Retina (tissue), 1 donor: Measurements from ENCODE around the gene RFX2.
A peak's percentile ranks its signal among the peaks of the same experiment; 100 is the strongest.
"Not testable (repeated sequence)": the region's sequence is repeated elsewhere in the genome, so short reads cannot be mapped to it uniquely, and the experiment has no call there.

Experiments
- DNase-seq: peaks from one replicate; pipeline ENCODE4 v3.0.0-alpha.2; 2016

RFX2 gene

DNA sequence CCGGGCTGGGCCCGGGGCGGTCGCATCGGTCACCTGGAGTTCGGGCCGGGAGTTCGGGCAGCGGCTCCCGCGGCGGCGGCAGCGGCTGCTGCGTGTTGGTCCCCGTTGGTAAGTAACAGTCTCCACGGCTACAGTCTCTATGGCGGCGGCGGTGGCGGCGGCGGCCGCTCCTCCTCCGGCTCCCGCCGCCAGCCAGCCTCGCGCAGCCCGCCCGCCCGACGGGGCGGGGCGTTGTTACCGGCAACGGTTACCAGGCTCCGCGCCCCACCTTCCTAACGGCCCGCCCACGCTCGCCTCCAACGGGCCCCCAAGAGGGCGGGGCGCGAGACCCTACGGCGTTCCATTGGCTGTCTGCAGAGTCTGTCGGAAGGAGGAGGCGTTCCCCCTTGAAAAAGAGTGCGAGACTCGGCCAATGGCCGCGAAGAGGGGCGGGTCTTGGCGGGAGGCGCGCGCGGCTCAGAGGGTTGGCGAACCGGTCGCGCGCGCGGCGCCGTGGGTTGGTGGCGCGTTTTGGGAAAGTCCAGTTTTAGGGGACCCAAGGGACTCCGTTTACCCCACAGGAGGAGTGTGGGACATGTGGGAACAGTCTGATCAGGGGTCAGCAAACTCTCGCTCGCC is at the start of gene RFX2:
Gene RFX2 (minus strand): TSS at position 141 of the 618 bp plus-strand sequence. CDS start 63,004 bp downstream, outside the sequence.
- DNase-seq, result peak; percentile 98

DNA sequence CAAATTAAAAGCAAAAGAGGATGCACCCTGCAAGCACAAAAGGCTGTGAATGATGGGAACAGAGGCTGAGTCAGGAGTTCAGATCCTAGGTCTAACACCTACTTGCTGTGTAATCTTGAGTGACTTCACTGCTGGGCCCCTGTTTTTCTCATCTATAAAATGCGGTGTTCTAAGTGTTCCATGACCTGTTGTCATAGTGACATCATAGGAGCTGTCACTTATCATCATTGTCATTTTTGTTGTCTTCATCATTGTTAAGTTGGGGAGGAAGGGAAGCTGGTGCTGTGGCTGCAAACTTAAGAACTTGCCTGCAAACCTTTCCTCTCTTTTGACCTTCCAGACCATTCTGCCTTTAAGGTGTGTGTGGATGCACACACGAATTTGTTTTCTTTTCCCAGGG is 45.7 kb upstream of the RFX2 start:
- no peak for DNase-seq

DNA sequence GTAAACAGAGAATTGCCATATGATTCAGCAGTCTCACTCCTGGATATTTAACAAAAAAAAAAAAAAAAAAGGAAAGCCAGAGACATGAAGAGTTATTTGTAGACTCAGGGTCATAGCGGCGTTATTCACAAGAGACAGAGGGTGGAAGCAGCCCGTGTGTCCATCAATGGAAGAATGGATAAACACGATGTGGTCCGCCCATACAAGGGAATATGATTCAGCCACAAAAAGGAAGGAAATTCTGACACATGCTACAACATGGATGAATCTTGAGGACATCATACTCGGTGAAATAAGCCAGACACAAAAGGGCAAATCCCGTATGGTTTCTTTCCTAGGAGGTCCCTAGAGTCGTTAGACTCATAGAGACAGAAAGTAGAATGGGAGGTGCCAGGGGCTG is 40.0 kb upstream of the RFX2 start:
- no peak for DNase-seq

DNA sequence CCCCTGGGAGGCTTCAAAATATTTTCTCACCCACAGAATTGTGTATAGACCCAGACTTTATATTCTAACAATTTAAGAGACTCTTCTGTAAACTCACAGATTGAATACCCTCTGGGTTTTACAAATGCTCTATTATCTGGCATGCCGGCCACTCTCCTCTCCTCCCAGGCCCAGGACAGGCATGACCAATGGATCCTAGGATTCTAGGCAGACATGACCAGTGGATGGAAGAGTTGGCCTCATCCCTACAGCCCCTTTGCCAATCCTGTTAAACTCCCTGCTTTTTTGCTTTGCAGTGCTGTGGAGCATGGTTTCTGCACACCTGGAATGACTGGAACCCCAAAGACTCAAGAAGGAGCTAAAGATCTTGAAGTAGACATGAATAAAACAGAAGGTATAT is 30.9 kb upstream of the RFX2 start:
- no peak for DNase-seq

DNA sequence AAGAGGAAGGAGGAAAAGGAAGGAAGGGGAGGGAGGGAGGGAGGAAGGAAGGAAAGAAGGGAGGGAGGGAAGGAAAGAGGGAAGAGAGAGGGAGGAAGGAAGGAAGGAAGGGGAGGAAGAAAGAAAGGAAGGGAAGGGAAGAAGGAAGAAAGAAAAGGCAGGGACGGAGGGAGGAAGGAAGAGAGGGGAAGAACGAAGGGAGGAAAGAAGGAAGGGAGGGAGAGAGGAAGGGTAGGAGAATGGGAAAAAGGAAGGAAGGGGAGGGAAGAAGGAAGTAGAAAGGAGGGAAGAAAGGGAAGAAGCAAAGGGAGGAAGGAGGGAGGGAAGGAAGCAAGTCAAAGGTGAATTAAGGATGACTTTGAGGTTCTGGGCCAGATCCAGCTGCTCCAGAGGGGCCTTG is 28.2 kb upstream of the RFX2 start:
- DNase-seq, result no peak

DNA sequence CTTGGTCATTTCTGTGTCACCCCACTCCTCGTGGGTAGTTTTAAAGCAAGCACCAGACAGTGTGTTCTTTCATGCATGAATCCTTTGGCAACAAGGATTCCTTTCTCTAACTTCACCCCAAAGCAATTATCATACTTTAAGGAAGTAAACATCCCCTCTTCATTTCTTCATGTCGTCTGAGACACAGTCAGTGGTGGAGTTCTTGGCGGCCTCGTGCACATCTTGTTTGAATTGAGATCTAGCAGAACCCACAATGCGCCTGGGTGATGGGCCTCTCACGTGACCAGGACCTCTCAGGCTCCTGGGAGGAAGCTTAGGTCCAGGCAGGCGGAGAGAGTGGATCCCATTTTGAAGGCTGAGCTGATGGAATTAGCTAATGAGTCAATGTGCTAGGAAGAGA is 27.8 kb upstream of the RFX2 start:
- no peak for DNase-seq

DNA sequence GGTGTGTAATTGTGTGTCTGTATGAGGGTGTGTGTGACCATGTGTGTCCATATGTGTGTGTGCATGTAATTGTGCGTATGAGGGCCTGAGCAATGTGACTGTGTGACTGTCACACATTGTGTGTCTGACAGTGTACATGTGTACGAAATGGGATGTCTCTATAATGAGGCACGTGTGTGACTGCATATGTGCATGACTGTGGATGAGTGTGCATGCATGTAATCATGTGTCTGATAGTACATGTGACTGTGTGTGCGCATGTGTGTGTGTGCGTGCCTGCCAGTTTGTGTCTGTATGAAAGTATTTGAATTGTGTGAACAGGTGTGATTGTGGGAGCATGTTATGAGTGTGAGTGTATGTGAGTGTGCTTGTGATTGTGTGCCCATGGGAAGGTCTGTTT is 22.9 kb upstream of the RFX2 start:
- no peak for DNase-seq

DNA sequence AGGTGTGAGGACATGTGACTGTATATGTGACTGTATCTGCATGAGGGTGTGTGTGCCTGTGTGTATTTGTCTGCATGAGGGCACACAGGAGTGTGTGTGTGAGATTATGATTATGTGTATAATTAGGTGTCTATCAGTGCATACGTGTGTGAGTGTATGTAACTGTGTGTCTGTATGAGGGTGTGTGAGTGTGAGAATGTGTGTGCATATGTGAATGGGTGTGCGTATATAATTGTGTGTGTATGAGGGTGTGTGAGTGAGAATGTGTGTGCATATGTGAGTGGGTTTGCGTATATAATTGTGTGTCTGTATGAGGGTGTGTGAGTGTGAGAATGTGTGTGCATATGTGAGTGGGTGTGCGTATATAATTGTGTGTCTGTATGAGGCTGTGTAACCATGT is 22.2 kb upstream of the RFX2 start:
- no peak for DNase-seq

DNA sequence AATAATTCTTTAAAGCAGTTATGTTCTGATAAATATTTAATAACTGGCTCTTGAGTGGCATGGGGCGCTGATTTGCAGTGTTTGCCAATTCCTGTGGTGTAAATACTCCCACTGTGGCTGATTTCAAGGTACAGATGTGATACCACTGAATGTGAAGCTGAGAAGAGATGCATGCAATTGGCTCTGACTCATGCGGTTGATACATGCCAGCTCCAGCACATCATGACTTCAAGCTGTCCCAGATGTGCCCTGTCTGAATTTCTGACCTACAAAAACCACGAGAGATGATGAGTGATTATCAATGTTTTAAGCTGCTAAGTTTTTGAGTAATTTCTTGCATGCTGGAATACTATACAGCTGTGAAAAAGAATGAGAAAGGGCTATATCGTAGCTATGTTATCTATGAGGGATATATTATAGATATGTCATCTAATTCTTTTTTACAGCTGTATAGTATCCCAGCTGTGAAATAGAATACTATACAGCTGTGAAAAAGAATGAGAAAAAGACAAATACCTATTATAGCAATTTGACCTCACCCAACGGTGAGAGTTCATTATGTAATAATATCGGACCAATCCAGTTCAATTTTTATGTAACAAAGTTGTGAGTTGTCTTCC is 17.5 kb upstream of the RFX2 start:
- DNase-seq, result no peak

DNA sequence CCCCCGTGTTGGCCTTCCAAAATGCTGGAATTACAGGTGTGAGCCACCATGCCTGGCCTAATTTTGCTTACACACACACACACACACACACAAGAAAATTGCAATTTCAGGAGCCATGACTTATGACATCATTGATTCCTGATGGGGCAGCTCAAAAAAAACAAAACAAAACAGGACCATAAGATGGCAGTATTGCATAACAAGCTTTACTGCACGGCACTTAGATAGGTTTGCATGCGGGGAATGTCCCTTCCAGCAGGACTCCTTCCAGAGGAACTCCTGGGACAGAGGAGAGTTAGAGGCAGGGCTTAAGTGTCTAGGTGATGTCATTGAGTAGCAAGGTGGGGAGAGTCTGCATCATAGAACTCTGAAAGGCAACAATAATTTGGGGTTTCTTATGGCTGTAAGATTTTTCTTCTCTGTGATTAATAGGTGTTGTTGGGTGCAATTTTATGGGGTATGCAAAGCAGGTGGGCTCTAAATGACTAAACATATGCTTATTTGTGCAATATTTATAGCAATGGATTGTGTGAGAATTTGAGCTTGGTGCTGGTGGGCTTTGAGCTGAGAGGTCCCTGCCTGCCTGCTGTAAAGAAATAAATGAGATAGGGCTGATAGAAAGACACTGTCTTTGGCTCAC is 16.2 kb upstream of the RFX2 start:
- peak; percentile 21 for DNase-seq

DNA sequence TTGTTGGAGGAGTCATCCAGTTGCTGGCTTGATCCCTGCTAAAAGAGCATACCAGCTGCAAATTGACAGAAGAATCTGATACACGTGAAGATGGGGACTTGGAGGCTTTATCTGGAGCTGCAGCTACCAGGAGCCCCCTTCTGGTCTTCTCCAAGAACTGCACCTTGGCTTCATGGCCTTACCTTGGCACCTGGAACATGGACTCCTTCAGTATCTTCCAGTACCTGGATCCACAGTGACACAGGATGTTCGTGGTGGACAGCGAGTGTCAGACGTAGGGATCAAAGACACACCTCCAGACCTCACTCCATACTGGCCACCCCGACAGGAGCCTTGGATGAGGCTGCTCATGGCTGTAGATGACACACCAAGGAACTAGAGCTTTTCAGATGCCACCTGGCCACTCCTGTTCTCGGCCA is 15.3 kb upstream of the RFX2 start:
- peak; percentile 44 for DNase-seq

DNA sequence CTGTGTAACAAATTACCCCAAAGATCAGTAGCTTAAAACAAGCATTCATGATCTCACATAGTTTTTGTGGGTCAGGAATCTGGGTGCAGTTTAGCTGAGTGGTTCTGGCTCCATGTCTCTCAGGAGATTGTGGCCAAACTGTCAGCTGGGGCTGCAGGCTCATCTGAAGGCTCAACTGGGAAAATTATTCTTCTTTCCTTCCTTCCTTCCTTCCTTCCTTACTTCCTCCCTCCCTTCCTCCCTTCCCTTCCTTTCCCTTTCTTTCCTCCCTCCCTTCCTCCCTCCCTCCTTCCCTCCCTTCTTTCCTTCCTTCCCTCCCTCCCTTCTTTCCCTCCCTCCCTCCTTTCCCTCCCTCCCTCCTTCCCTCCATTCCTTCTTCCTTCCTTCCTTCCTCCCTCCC is 8.7 kb upstream of the RFX2 start:
- no peak for DNase-seq

DNA sequence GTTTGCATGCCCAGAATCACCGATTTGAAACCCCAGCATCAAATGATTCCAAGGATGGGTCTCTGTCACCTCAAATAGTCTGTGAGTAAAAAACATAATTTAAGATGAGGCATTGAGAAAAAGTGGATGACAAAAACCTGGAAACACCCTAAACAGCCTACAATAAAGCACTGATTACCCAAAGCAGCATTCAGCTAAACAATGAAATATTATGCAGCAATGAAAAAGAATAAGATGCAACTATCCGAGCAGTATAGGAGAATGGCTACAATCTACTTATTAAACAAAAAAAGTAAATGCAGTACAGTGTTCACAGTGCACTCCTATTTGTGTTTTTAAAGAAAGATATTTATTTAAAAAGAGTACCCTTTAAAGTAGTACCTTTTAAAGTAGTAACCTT is 7.7 kb upstream of the RFX2 start:
- DNase-seq, result no peak

DNA sequence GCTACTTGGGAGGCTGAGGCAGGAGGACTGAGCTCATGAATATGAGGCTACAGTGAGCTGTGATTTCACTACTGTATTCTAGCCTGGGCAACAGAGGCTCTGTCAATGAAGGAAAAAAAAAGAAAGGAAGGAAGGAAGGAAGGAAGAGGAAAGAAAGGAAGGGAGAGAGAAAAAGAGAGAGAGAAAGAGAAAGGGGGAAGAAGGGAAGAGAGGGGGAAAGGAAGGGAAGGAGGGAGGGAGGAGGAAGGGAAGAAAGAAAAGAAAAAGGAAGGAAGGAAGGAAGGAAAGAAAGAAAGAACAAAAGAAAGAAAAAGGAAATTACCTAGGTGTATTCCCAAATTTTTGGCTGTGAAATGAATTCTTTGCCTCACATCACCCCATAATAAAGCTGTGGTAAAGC is 7.2 kb upstream of the RFX2 start:
- no peak for DNase-seq

DNA sequence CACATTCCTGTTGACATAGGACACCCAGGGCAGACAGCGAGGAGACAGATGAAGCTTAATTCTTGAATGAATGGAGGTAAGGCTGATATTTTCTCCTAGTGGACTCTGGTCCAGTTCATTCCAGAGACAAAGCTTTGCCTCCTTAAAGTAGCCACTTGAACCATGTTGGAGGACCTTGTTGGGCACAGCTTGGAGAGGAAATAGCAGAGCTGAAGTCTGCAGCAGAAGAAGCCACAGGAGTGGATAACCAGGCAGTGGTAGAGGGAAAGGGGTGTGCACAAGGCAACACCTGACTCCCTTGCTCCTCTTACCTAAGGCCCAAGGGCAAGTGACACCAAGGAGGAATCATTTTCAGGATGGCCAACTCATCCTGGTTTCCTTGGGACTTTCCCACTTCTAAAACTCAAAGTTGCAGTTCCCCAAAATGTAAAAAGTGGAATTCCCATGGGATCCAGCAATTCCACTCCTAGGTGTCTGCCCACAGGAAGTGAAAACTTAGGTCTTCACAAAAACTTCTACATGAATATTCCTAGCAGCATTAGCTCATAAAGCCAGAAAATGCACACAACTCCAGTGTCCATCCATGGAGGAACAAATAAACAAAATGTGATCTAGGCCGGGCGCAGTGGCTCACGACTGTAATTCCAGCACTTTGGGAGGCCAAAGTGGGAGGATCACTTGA is 6.6 kb upstream of the RFX2 start:
- no peak for DNase-seq

DNA sequence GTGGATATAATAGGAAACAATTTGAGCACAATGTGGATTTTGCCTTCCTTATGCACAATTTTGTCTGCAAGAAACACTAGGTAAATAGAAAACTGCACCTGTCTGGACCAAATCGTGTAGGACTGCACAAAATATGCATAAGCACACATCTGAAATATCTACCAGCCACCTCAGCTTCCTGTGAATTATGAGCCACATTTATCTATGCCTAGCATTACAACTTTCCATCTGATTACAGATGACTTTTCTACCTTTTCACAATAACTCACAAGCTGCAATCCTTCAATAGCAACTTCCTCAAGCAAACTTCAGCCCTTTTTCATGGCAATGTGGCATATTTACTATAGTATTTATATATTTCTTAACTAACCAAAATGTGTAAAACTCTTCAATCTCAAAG is 5.7 kb upstream of the RFX2 start:
- DNase-seq, result no peak

DNA sequence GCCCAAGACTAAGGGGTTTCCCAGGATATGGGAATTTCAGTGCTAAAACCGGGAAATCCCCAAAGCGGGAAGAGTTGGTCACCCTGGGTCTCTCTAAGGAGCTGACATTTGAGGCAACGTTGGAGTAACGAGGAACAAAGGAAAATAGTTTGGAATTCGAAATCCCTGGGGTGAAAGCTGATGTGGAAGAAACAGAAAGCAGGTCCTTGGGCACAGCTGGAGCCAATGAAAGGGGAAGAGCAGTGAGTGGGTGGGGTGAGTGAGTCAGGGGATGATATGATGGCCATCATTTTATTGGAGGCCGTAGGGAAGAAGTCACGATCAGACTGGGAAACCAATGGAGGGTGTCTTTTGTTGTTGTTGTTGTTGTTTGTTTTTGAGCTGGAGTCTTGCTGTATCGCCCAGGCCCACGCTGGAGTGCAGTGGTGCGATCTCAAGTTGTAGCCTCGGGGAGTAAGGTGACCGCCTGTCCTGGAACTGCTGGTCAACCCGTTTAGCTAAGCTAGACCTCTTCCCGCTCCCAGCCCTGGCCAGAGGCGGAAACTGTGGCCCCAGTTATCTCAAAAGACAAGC is 3.4 kb upstream of the RFX2 start:
- no peak for DNase-seq

DNA sequence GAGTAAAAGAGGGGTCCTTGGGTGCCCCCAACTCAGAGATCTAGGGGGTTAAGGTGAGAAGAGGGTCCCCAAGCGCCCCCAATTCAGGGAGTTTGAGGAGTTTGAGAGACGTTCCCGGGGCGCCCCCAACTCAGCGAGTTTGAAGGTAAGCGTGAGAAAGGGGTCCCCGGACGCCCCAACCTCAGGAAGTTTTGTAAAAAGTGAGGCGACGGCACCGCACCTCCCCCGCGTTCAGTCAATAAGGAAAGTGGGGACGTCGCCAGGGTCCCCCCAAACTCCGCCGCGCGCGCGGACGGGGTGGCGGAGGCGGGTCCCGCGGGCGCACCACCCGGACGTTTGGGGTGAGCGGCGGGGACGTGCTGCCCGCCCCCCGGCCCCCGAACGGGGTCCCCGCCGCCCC is 353 bp downstream of the RFX2 start:
- DNase-seq, result no peak

DNA sequence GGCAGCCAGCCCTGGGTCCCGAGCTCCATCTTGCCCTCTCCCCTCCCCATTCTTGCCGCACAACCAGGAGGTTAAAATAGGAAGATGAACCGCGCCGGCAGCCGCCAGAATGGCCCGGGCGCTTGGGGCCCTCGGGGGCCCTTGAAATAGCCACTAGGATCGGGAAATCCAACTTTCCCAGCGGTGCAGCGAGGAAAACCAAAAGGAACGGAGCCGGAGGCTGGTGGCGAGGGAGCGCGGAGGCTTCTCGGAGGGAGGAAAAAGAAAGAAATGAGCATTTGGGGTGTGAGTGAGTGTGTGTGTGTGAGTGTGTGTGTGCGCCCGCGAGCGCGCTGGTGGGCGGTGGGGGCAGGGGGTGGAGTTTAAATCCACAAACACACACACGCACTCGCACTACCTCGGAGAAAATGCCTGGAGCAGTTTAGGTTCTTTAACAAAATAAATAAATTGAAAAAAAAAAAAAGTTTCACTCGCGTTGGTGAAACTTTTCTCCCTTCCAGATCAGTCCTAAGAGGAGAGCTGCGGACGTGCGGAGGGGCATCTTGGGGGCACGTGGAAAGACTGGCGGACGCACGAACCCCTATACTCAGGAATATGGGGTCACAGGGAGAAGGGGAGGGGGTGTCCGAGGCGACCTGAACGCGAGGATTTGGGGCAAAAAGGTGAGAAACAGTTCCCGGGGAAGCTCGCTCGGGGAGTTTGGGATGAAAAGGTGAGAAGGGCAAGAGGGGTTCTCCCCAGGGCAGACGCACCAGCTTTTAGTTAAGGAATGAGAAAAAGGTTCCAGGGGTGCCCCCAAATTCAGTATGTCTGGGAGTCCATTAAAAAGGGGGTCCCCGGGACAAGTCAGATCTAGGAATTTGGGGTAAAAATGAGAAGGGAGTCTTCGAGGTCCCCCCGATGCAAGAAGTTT is 1.3 kb downstream of the RFX2 start:
- DNase-seq, result peak; percentile 81

DNA sequence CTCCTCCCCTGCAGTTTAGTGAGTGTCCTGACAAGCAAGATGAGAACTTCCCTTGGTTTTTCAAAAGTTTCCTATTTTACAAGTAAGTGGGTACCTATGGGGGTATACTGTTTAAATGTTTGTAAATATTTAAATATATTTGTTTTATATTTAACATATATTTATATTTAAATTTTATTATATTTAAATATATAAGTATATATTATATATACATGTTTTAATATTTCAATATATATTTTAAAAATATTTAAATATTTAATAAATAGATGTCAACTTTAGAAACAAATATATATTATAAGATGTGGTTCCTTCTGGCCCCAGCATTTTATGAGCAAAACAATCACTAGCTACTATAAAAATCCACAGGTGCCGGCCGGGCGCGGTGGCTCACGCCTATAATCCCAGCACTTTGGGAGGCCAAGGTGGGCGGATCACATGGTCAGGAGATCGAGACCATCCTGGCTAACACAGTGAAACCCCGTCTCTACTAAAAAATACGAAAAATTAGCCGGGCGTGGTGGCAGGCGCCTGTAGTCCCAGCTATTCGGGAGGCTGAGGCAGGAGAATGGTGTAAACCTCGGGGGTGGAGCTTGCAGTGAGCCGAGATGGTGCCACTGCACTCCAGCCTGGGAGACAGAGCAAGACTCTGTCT is 3.5 kb downstream of the RFX2 start:
- DNase-seq, result not testable (repeated sequence)

DNA sequence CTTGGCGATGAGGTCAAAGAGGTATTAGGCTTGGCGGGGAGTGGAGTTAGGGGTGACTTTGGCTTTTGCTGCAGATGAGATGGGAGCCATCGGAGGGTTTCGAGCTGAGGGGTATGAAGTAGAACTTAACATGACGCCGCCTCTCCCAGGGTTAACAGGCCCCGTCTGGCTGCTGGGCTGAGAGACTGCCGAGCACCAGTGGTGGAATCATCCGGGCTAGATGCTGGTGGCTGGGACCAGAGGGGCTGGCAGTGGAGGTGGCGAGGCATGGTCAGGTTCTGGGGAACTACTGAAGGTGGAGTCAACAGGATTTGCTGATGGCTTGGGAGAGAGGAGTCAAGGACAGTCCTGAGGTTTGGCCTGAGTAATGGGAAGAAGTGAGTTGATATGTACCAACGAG is 4.9 kb downstream of the RFX2 start:
- no peak for DNase-seq

DNA sequence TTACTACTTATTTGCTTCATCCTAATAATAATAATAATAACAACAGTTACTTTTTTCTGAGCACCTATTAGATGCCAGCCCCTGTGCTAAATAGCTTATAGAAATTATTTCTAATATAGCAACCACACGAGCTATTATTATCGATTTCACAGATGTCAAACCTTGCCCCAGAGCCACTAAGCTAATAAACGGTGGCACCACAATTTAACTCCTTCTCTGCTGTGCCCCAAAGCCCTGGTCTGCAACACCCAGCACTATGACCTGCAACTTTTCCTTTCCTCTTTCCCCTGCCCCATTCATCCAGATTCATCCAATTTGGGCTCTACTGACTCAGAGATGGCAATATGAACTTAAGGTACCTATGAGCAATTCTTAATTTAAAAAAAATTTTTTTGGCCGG is 6.4 kb downstream of the RFX2 start:
- DNase-seq, result no peak
